ENCODE measurements around the gene CHML. TPM values are rescaled to one million over a fixed set of nuclear protein-coding genes. Genes with fewer than 3 reads are reported as not detected.

The CHML gene
- total RNA-seq, 2 donors from 2014 or later: 8.0 to 12.4 TPM

DNA sequence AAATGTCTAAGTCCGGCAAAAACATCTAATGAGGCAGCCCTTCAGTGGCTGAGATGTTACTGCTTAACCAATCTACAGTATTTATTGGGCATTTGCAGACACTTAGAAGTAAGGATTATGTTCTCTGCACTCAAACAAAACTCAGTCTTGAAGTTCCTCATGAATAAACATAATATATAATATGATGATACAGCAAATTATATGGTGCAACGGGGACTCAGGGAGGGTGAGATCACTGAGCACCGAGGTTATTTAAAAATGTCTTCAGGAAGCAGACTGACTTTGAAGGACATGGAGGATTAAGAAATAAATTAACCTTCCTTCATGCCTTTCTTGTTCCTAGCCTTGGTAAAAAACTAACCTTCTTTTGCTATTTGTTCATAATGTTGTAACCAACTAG is 39.8 kb upstream of the CHML start:
- no peak for DNase-seq (ENCODE audit: low spot score)
- Histone ChIP-seq H3K36me3 (no peaks in the 10 kb centered on the region), H3K9me3 (no peaks in the 10 kb centered on the region), H3K27ac (no peak overlapping the region), H3K4me3 (no peak overlapping the region), H3K4me1 (ENCODE audit: control insufficient read depth in 1 of 2, low read depth in 2 of 2) (no peaks in the 10 kb centered on the region), H3K27me3 (replicated peaks; ENCODE audit: insufficient read depth) (no peaks in the 10 kb centered on the region)
- TF ChIP-seq, protein P1, sequence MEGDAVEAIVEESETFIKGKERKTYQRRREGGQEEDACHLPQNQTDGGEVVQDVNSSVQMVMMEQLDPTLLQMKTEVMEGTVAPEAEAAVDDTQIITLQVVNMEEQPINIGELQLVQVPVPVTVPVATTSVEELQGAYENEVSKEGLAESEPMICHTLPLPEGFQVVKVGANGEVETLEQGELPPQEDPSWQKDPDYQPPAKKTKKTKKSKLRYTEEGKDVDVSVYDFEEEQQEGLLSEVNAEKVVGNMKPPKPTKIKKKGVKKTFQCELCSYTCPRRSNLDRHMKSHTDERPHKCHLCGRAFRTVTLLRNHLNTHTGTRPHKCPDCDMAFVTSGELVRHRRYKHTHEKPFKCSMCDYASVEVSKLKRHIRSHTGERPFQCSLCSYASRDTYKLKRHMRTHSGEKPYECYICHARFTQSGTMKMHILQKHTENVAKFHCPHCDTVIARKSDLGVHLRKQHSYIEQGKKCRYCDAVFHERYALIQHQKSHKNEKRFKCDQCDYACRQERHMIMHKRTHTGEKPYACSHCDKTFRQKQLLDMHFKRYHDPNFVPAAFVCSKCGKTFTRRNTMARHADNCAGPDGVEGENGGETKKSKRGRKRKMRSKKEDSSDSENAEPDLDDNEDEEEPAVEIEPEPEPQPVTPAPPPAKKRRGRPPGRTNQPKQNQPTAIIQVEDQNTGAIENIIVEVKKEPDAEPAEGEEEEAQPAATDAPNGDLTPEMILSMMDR (IDR thresholded peaks at IDR 0.05): no peak
- ATAC-seq (ENCODE audit: insufficient number of reproducible peaks, low FRiP score, low read depth): no peak

DNA sequence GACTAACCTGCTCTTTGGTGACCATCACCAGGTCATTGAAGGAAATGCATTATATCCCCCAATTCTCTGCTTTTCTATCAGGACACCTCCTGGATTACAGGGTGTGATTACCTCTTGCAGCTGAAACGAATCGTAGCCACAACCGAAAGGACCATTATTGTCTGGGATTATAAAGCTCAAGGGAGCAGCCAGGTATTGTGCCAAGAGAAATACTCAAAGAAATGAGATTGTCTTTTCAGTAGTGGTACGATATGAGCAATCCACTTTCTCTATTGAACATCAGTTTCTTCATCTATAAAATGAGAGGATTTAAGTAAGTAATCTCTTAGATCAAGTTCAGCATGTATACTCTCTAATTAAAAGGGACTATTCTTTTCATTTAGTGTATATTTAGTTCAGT is 39.2 kb upstream of the CHML start:
- no peaks in the 10 kb centered on the region for H3K4me1 ChIP-seq (ENCODE audit: control insufficient read depth in 1 of 2, low read depth in 2 of 2)
- DNase-seq (ENCODE audit: low spot score) (no peak), ATAC-seq (ENCODE audit: insufficient number of reproducible peaks, low FRiP score, low read depth) (no peak)
- H3K4me3 ChIP-seq: no peak overlapping the region
- H3K27me3 ChIP-seq (replicated peaks; ENCODE audit: insufficient read depth): no peaks in the 10 kb centered on the region
- H3K36me3 ChIP-seq: no peaks in the 10 kb centered on the region
- no peaks in the 10 kb centered on the region for H3K9me3 ChIP-seq
- no peak overlapping the region for H3K27ac ChIP-seq
- TF ChIP-seq, protein P1 (IDR thresholded peaks at IDR 0.05): no peak

GRCh38 chr1:241678536-241678935 is 38.4 kb upstream of the CHML start:
- TF ChIP-seq, protein P1 (IDR thresholded peaks at IDR 0.05): no peak
- Histone ChIP-seq H3K4me1 (ENCODE audit: control insufficient read depth in 1 of 2, low read depth in 2 of 2) (no peaks in the 10 kb centered on the region), H3K27ac (no peak overlapping the region), H3K9me3 (no peaks in the 10 kb centered on the region), H3K36me3 (no peaks in the 10 kb centered on the region), H3K4me3 (no peak overlapping the region), H3K27me3 (replicated peaks; ENCODE audit: insufficient read depth) (no peaks in the 10 kb centered on the region)
- ATAC-seq (ENCODE audit: insufficient number of reproducible peaks, low FRiP score, low read depth): no peak
- no peak for DNase-seq (ENCODE audit: low spot score)

- Histone ChIP-seq H3K4me1 (ENCODE audit: control insufficient read depth in 1 of 2, low read depth in 2 of 2) (no peaks in the 10 kb centered on the region), H3K36me3 (no peaks in the 10 kb centered on the region), H3K4me3 (no peak overlapping the region), H3K9me3 (no peaks in the 10 kb centered on the region), H3K27ac (no peak overlapping the region), H3K27me3 (replicated peaks; ENCODE audit: insufficient read depth) (no peaks in the 10 kb centered on the region)
- ATAC-seq (ENCODE audit: insufficient number of reproducible peaks, low FRiP score, low read depth) (no peak), DNase-seq (ENCODE audit: low spot score) (no peak)
- TF ChIP-seq, protein P1 (IDR thresholded peaks at IDR 0.05): no peak
Measured at GRCh38 chr1:241677201-241677600, 37.0 kb upstream of the CHML start.

DNA sequence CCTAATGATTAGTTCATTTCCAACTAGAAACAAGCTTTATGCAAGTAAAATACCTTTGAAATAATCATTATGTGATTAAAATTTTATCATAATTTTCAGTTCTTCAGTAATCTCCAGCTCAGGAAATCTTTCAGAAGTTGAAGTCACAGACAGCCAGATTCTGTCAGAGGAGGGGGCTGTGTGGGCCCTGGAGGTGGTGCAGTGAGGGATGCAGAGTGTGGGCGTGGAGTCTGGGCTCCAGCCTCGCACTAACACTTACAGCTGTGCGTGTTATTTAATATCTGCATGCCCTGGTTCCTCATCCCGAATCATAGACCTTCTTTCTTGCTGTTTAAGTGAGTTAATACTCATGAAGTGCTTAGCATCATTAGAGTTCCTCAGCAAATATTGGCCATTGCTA is 35.8 kb upstream of the CHML start:
- H3K27ac ChIP-seq: no peak overlapping the region
- no peak for DNase-seq (ENCODE audit: low spot score)
- no peaks in the 10 kb centered on the region for H3K4me1 ChIP-seq (ENCODE audit: control insufficient read depth in 1 of 2, low read depth in 2 of 2)
- no peaks in the 10 kb centered on the region for H3K9me3 ChIP-seq
- TF ChIP-seq, protein P1 (IDR thresholded peaks at IDR 0.05): no peak
- no peaks in the 10 kb centered on the region for H3K27me3 ChIP-seq (replicated peaks; ENCODE audit: insufficient read depth)
- no peaks in the 10 kb centered on the region for H3K36me3 ChIP-seq
- ATAC-seq (ENCODE audit: insufficient number of reproducible peaks, low FRiP score, low read depth): no peak
- no peak overlapping the region for H3K4me3 ChIP-seq
